K562 treated with DMSO at 1 percent for 12 hours (cell line): Measurements from ENCODE around the gene UBR2. TPM values are rescaled to one million over a fixed set of nuclear protein-coding genes. Genes with fewer than 3 reads are reported as not detected.

ENCODE experiments used
- total RNA-seq: library from RNA; unstranded; fragments of 300-600 nt; gene quantifications from 2 replicates; pipeline ENCODE4 v1.2.3, GENCODE V29; 2022; ENCODE audit not compliant: insufficient read depth

Gene UBR2
- 5.7 and 25.0 TPM in 2 replicates for total RNA-seq

DNA sequence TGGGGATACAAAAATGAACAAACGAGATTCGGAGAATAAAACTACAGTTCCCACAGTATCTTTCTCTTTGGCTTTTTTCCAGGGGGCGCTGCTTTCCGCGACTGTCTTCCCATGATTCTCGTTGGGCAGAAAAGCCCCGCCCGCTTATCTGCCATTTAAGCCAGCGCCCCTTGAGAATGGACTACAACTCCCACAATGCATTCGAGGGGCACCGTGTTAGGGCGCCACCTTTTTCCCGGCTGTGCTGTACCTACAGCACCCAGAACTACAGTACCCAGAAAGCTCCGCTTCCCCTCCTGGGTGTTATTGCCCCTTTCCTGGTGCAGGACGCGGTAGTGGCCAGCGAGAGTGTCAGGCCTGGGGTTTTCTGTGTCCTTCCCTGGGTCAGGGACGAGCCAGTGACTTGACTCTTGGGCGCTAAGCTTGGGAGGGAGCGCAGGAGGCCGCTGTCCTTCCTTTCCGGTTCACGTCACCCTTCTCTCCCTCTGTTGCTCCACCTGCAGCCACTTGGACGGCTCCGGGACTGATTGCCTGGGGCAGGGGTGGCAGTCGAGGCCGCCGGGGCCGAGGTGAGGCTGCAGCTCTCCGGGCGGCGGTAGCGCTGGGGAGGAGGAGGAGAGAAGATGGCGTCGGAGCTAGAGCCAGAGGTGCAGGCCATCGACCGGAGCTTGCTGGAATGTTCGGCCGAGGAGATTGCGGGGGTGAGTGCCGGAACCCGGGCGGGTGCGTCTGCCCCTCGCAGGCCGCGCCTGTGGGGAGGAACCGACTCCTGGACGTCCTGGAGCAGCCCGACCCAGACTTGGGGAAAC, at the start of gene UBR2:
TSS of gene UBR2 (plus strand) at position 333 of the 809 bp plus-strand sequence. CDS start at position 624, 291 bp downstream.

GRCh38 chr6:42722497-42722896, 158.7 kb downstream of the UBR2 start, which contains the start of gene PRPH2:
Gene PRPH2 (minus strand): TSS chr6:42722597. CDS start chr6:42722334, 263 bp downstream.

Other genes starting within 250 kb of the UBR2 start
- 0.30 TPM in 1 of 2 replicates, not detected in the other for gene TRERF1, start 112.1 kb upstream of the UBR2 start, total RNA-seq
- not detected in 2 replicates for gene PRPH2, start 158.6 kb downstream of the UBR2 start, total RNA-seq
- 42.9 and 62.7 TPM in 2 replicates for gene TBCC, start 182.1 kb downstream of the UBR2 start, total RNA-seq
- 2.1 and 8.3 TPM in 2 replicates for gene BICRAL, start 218.0 kb downstream of the UBR2 start, total RNA-seq